Right renal pelvis (tissue), 4 donors: ENCODE data around the gene PRRC2B. TPM values are rescaled to one million over a fixed set of nuclear protein-coding genes. Genes with fewer than 3 reads are reported as not detected.

ENCODE experiments used
- DNase-seq, 4 donors: peaks; one replicate each; pipeline ENCODE4 v3.0.0-alpha.2; 2013; ENCODE audit warnings: low read depth in 4 of 4, low spot score in 3 of 4, missing footprints in 1 of 4
- polyA plus RNA-seq, 4 donors: library from polyadenylated mRNA; unstranded; fragments of 120-200 nt; gene quantifications; one replicate each; pipeline ENCODE4 v1.2.1, GENCODE V29; 2013; ENCODE audit not compliant: insufficient read length in 4 of 4

The PRRC2B gene
- polyA plus RNA-seq, 4 donors, result 179 to 200 (median 195) TPM

DNA sequence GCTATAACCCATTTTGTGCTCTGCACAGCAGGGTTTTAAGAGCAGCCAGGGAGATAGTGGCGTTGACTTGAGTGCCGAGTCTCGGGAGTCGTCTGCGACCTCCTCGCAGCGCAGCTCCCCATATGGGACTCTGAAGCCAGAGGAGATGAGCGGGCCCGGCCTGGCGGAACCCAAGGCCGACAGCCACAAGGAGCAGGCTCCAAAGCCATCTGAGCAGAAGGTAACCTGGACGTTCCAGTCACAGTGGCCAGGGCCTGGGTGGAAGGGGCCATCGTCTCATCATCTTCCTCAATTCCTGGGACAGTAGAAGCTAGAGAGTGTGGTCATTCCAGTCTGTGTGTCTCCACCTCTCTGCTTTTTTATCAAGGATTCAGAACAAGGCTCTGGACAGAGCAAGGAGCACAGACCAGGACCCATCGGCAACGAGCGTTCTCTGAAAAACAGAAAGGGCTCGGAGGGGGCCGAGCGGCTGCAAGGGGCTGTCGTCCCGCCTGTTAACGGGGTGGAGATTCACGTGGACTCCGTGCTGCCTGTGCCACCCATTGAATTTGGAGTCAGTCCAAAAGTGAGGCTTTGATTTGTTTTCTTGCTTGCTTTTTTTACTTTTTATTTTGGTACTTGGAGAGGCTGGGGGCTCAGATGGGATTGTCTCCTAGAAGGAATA lies 88.6 kb downstream of the PRRC2B start:
- DNase-seq, result no peak

DNA sequence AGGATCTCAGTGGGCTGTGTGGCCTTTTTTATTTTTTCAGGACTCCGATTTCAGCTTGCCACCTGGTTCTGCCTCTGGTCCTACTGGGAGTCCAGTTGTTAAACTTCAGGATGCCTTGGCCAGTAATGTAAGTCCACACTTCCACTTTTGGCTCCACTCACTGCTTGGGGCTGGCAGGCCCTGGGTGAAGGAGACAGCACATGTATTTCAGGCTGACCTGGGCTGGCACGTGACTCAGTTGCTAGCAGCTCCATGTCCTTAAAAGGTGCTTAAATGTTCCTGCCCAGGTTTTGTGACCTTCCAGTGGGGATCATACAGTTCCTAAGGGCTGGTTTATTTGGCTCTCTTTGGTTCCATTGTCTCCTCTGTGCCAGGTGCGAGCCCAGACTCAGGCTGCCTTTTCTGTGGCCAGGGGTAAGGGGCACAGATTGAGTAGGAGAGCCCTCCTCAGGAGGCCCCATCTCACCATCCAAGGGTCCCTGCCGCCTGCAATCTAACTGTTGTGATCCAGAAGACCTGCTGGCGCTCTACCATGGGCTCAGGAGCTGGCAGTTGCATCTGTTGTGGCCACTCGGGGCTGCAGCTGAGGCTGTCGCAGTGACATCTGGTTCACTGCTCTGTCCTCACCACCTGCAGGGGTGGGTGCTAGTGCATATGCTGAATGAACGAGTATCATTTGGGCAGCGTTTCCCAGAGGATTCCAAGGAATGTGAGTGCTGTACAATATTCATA lies 89.6 kb downstream of the PRRC2B start:
- no peak for DNase-seq

DNA sequence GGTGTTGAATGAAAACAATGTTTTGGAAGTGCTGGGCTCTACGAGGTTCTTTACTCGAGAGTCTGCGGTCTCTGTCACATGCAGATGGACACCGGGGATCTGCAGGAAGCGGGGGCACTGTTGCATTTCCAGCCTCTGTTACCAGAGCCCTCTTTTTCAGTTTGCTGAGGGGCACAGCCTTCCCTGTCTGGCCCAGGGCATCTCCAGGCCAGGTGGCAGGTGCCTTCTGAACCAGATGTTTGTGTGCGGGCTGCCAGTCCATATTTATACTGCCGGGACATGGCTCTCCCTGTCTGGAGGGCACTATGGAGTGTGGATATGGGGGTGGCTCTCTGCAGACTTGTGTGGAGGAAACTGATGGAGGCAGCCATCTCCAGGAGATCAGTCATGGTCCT lies 90.2 kb downstream of the PRRC2B start:
- DNase-seq, result no peak

DNA sequence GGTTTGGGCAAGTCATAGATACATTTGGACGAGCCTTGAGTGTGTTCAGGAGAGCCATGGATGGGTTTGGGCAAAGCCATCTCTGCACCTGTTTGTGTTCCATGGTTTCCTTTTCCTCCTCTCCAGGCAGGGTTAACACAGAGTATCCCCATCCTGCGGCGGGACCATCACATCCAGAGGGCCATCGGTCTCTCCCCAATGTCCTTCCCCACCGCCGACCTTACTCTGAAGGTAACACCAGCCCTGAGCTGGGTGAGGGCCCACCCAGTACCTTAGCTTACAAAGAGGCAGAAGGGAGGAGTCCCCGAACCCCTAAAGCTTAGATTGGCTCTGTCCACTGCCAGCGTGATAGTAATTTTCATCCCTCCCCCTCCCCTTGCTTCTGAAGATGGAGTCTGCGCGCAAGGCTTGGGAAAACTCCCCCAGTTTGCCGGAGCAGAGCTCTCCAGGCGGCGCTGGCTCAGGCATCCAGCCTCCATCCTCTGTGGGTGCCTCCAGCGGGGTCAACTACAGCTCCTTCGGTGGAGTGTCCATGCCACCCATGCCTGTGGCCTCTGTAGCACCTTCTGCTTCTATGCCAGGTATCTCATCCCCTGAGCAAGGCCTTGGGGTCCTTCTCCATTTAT lies 90.8 kb downstream of the PRRC2B start:
- no peak for DNase-seq

DNA sequence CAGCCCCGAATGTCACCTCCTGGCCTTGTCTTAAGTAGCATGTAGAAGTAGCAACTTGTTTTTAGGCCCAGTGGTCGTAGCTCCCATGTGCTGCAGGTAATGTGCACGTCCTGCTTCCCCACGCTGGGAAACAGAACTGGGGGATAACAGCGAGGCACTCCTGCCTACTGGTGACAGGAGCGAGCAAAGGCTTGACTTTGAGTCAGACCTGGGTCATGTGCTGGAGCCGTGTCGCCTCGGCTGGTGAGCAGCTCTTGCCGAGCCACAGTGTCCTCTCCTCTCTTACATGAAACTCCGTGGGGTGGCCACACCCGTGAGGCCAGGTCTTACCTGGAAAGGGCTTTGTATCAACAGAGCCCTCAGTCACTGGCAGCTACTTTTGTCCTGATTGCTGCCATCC lies 91.3 kb downstream of the PRRC2B start:
- no peak for DNase-seq

DNA sequence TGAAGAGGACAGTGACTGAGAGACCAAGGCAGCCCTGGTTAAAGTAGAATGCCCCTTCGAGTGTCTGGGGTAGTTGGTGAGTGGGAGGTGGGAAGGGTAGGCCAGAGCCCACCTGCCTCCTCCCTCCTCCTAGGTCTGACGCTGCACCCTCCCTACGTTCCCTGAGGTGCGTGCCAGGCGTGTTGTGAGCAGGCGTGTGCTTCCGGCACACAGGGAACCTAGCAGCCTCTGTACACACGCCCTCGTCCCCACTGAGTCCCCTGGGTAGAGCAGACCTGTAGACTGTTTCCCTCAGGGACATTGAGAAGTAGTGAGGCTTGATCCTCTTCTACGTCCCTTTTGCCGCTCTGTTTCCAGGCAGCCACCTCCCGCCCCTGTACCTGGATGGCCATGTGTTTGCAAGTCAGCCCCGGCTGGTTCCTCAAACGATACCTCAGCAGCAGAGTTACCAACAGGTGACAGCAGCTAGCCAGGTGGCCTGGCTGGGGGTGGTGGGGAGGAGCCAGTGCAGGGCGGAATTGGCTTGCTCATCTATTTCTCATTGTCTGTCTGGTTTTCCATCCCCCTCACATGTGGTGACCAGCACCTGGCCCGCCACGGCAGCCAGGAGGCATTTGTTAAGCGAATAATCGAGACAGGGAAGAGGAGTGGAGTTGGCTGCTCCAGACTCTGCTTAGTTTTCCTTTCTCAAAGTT lies 92.0 kb downstream of the PRRC2B start:
- DNase-seq, result no peak

DNA sequence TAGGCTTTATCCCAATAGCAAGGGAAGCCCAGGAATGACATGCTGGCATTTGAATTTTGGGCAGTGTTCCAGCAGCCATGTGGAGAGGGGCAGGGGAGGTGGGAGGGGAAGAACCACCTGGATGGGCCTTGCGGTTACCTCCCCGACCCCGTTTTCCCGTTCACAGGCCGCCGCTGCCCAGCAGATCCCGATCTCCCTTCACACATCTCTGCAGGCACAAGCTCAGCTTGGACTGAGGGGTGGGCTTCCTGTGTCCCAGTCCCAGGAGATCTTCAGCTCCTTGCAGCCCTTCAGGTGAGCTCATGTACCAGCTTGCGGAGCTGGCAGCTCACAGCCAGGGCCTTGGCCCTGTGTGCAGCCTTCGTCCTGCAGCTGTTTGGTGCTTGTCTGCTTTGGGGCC lies 93.1 kb downstream of the PRRC2B start:
- DNase-seq, result no peak

DNA sequence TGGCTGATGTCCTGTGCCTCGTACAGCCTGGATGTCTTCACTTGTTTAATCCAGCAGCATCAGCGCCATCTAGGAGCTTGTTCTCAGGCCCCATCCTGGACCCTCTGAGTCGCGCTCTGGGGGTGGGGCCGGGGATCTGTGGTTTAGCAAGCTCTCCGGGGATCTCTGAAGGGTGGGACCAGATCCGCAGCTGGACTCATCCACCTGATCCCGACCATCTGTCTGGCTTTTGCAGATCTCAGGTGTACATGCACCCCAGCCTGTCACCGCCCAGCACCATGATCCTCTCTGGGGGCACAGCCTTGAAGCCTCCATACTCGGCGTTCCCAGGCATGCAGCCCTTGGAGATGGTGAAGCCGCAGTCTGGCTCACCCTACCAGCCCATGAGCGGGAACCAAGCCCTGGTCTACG lies 93.7 kb downstream of the PRRC2B start:
- DNase-seq, result no peak

DNA sequence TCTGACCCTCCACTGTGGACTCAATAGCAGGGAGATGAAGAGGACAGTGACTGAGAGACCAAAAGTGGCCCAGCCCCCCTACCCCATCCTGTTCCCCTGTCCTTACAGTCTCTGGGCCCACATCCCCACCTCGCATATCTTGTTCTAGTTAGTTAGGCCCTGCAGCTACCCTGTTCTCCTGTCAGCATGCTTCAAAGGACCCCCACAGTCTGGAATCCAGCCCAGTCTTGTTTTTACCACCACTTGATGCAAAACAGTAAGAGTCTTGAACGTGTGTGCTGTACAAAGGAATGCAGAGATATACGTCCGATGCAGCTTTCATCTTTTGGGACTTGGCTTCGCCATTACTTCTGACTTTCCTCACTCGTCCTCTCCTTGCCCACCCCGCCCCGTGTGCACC lies 96.6 kb downstream of the PRRC2B start:
- DNase-seq, result no peak

DNA sequence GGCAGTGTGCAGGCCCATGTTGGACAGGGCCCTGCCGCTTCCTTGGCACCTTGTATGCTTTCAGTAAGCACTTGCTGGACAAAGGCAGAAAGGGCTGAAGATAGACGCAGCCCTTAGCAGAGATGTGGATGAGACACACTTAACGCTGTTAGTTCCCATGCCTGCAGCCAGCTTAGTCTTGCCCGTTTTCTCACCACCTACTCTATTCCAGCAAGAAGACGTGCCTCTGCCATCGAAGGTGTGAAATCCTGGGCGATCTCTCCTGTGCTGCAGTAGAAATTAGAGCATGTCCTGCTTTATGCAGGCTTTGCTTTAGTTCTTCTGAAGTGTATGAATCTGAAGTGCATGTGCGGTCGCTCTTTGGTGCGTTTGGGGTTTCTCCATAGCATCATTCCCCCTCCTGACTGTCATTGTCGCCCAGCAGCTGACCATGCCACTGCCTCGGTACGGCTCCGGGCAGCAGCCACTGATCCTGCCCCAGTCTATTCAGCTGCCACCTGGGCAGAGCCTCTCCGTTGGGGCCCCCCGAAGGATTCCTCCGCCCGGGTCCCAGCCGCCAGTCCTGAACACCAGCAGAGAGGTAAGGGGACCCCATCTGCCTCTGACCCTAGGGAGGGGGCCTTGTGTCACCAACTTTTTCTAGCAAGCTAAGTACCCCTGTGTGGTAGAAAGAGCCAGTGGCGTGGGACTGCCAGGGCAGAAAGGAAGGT lies 97.3 kb downstream of the PRRC2B start:
- DNase-seq, result no peak

DNA sequence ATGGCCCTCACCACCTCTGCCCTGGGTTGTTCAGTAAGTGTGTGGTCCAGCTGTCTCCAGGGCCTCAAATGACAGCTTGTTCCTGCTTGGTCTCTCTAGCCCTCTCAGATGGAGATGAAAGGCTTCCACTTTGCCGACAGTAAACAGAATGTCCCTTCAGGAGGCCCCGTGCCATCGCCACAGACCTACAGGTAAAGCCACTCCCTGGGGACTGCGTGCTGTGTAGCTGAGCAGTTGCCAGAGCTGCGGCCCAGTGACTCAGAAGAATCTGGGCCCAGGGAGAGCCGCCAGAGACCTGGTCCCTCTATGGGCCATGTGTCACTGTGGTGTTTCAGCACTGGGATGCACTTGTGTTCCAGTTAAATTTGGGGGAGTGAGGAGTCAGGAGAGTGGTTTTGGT lies 98.2 kb downstream of the PRRC2B start:
- DNase-seq, result no peak

DNA sequence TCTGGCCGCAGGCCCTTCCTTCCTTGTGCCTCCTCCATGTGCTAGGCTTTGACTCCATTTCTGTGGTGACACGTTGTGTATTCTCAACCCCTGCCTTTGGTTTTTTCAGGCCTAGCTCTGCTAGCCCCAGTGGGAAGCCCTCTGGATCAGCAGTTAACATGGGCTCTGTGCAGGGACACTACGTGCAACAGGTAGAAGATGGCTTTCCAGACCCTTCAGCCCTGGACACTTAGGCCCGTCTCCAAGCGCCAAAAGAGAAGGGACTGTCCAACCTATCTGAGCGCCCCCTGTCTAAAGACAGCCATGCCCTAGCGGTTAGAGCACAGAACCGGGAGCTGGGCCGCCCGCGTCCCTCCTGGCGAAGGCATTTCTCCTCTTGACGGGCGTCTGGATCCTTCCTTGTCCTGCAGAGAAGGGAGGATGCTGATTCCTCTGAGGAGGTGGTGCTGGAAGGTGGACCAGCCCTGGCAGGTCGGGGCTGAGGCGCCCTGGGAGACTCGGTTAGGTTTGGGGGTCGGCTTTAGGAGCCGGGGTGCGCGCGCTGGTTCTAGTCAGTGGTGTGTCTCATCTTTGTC lies 100.5 kb downstream of the PRRC2B start:
- no peak for DNase-seq

DNA sequence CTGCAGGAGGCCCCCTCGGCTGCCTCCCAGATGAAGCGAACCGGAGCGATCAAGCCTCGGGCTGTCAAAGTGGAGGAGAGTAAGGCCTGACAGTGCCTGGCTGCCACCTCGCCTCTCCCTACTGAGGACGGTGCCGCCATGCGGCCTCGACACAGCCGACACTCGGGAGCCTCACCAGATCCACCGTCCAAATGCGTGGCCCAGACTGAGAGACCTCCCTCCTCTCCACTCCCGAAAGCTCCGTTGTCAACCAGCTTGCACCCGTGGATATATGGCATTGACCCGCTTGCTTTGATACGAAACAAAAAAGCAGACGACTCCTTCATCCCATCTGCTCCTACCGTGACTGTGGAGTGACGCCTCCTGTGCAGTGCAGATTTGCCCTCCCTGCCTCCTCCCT lies 101.9 kb downstream of the PRRC2B start:
- no peak for DNase-seq

DNA sequence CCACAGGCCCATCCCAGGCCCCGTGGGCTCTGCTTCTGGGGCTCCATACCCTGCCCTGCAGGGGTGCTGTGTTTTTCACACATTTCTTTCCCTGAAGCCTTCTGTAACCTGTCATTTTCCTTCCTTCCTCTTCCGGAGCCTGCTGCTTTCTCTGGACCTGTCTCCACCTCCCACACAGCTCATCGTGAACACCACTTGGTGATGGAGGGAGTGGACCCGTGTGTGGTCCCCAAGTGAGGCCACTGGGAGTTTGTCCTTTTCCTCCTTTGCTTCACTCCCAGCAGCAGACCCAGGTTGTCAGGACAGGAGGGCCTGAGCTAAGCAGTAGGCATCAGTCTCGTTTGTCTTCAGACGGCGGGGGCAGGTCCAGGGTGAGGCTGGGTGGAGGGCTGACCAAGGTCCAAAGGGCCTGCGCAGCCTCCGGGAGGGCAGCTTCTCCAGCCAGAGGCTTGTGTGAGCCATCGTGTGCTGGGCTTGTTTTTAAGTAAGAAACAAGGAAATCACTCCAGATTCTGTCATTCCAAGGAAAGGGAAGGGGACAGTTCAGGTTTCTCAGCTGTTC lies 103.0 kb downstream of the PRRC2B start:
- DNase-seq, result no peak

DNA sequence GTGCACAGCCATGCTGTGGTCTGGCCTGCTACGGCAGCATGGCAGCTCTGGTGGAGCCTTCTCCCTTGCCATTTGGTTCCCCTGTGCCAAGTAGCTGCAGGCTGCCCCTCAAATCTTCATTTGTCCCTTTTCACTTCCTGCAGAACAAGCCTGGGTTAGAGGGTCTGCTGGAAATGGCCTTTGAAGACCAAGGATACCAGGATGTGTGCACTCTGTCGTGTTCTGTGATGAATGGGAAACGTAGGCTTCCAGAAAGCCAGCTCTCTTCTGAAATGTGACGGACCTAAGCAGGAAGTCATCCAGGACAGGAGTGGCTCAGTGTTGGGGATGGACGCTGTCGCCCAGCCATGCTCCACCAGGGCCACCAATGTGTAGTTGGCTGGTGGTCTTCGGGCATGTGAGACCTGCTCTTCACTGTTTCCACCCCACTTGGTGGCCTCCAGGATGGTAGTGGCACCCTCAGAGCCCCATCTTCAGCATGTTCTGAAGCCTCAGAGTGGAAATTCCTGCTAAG lies 105.4 kb downstream of the PRRC2B start:
- no peak for DNase-seq

DNA sequence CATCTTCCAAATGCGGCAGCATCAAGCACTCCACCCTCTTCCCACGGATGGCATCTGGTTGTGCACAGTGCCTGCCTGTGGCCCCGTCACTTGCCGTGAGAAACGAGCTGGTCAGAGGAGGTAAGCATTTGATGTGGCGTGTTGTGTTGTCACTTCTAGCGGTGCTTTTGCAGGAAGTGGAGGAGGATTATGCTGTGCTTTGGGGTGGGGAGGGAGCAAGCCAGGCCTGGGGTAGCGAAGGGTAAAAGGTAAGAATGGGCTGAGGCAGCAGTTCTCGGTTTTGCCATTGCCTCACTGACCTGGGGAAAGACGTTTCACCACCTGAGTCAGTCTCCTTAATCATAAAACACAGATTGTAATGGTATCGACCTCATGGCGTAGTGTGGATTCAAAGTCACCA lies 106.5 kb downstream of the PRRC2B start:
- no peak for DNase-seq

DNA sequence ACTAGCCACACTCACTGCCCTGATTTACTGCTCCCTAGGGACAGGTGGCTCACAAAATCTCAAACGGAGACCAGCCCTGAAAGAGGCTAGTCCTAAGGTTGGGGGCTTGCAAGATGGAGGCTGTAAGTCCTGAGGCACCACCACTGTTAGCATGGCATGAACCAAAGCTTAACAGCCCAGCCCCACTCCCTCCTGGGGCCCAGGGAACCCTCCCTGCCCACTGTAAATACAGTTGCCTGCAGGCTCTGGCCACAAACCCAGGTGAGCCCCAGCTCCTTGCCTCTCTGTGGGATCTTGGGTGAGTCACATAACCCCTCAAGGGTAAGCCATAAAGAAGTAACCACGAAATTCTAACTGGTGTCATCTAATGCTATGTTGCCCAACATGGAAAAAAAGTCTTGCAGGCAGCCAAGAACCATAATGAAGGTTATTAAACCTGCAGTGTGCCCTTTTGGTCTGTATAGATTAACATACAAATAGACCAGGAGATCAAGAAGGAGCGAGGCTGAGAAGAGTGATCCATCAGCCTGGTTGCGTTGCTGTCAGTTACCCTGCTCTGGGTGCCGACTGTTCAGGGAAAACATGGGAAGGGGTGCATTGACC lies 107.2 kb downstream of the PRRC2B start:
- DNase-seq, result no peak

DNA sequence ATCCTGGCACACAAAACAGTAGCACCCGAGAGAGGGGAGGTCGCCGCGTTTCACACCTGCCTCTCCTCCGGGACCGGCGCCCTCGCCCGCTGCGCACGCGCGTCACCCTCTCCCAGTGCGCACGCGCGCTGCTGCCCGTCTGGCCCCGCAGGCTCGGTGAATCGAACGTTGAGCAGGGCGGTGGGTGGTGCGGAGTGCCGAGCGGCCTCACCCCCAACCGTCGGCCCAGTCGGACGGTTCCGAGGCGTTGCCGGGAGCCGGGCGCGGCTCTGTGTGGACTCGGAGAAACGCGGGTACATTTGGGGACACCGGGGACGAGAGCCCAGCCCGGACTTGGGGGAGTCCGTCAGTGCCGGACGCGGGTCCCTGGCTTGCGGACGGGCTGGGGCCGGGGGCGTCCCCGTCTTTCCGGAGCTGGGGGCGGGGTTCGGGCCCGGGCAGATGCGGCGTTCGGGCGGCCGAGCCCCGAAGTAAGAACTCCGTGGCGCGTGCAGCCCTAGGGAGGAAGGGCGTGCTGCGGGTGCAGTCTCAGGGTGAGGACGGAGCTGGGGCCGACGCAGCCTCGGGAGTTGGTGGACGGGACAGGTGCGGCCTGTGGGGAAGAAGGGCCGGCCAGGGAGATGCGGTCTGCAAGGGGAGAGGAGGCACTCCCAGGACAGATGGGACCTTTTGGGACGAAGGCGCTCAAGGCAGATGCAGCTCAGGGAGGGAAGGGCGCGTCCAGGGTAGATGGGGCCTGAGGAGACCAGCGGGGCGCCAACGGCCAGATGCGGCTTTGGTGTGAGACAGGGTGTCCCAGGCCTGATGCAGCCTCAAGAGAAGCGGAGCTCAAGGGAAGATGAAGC lies 109.1 kb downstream of the PRRC2B start, which contains the start of gene POMT1:
POMT1 (plus strand) TSS at position 138 of the 845 bp plus-strand sequence. CDS start 1,301 bp downstream, outside the sequence.
- peak; percentile 71 to 83 (median 74) for DNase-seq
